BJ (cell line): ENCODE measurements around the gene NAGS. TPM values are rescaled to one million over a fixed set of nuclear protein-coding genes. Genes with fewer than 3 reads are reported as not detected.
"Not testable (repeated sequence)": the region's sequence is repeated elsewhere in the genome, so short reads cannot be mapped to it uniquely, and the experiment has no call there.

Experiments used
- CTCF ChIA-PET: fragments of 350-600 bp; formaldehyde crosslinking; extraction: SDS; loops from one replicate; lab custom pipeline; 2021; ENCODE audit warnings: antibody characterized with exemption, inconsistent platforms; lab: Yijun Ruan, JAX
- POLR2A ChIA-PET: fragments of 300-600 bp; sonication (Branson Sonifier 250); formaldehyde crosslinking; extraction: SDS; loops from one replicate; lab custom pipeline; 2021; ENCODE audit warnings: antibody characterized with exemption; lab: Charles Lee
- DNase-seq: peaks from one replicate; pipeline ENCODE4 v3.0.0-alpha.2; 2011; ENCODE audit warnings: low read depth
- H3K27me3 ChIP-seq: 2 replicates; pipeline ENCODE4 v1.6.0; 2011; ENCODE audit warnings: low read length; ENCODE audit not compliant: control insufficient read depth, insufficient read depth
- H3K36me3 ChIP-seq: 2 replicates; pipeline ENCODE4 v1.5.1; 2011; ENCODE audit warnings: low read length; ENCODE audit not compliant: control insufficient read depth, insufficient read depth
- H3K4me3 ChIP-seq: 2 replicates; pipeline ENCODE4 v1.5.1; 2011; ENCODE audit warnings: low read depth, mild to moderate bottlenecking, control low read depth, low read length
- CTCF ChIP-seq: IDR thresholded peaks from 2 replicates; pipeline ENCODE4 v1.5.1; 2011; ENCODE audit warnings: low read depth, mild to moderate bottlenecking, control low read depth, inconsistent platforms, low read length, moderate library complexity; ENCODE audit not compliant: insufficient read depth
- polyA plus RNA-seq: library from polyadenylated mRNA; depleted of rRNA; stranded (reverse); fragments of >200 nt; gene quantifications from 2 replicates; pipeline ENCODE4 v1.2.3, GENCODE V29; 2011

The NAGS gene
- polyA plus RNA-seq, 1 experiment: 1.6 TPM

GRCh38 chr17:44012391-44012790 lies 8.0 kb downstream of the NAGS start:
- Histone ChIP-seq H3K4me3 (no peak overlapping the region), H3K27me3 (no peaks in the 10 kb centered on the region), H3K36me3 (peaks cover 4% of the 10 kb centered on the region)
- no peak for DNase-seq
- POLR2A ChIA-PET: no interaction called here
- TF ChIP-seq CTCF: no peak
- CTCF ChIA-PET: interaction anchor here (1.0 to 1.2 kb wide), 2 partner anchors 12 to 18 kb away, joined by 3 read pairs; no protein-coding TSS in a partner anchor

DNA sequence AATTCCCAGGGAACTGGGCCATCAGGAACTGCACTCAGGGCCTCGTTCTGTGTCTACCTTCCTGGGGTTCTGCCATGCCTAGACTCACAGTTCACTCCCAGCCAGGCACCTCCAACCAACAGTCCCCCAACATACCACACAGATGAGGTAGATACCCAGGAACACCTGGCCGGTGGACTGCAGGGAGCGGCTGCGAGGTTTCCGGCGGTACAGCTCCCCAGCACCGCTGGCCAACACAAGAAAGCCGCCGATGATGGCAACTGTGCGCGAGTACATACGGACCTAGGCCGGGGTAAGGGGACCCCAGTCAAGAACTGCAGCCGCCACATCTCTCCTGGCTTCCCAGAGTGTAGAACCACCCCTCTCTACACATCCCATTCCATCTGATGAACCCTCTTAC lies 8.5 kb downstream of the NAGS start:
- ChIA-PET POLR2A (no interaction called here), CTCF (no interaction called here)
- peaks cover 4% of the 10 kb centered on the region for H3K36me3 ChIP-seq
- no peaks in the 10 kb centered on the region for H3K27me3 ChIP-seq
- no peak for TF ChIP-seq CTCF
- DNase-seq: no peak
- no peak overlapping the region for H3K4me3 ChIP-seq

DNA sequence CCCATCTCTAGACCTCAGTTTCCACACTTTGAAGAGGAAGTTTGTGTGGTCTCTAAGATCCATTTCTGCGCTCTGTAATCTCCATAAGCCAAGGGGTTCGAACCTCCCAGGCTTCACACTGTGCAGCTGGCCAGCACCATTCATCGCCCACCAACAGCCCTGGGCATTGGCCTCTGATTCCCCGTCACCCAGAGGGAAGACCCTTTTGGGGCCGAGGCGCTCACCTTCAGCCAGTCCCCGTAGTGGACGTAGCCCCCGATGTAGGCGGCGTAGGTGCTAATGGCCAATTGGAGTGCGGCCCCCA lies 9.7 kb downstream of the NAGS start:
- Histone ChIP-seq H3K27me3 (no peaks in the 10 kb centered on the region), H3K36me3 (peaks cover 4% of the 10 kb centered on the region), H3K4me3 (peak overlapping the region; percentile 87)
- no peak for TF ChIP-seq CTCF
- CTCF ChIA-PET: no interaction called here
- no peak for DNase-seq
- POLR2A ChIA-PET: no interaction called here

DNA sequence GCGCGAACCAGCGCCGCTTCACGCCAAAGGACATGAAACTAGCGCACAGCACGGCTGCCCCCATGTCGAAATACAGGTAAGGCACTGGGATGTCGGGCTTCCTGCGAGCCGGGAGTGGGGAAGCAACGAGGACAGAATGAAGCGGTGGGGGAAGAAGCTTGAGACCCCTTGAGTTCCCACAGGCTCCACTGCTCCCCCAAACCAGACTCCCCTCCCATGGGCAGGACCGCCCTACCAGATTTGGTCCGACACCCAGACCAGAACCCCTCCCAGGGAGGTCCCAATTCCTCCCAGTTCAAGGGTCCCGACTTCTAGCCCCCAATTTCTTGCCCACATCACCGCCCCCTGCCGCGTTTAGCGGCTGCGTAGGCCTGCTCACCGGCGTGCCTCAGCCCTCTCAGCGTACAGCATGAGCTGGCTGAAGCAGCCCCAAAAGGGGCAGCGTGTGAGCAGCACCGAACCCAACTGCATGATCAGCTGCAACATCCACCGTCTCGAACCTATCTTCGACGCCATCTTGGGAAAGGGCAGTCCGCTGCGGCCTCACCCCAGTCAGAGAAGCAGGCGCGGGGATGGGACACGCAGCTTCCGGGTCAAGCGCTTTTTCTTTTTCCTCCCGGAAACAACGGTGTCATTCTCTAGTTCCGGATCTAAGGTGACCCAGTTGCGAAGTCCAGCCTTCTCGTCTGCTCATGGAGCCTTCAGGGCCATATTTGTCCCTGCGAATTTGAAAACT lies 10.2 kb downstream of the NAGS start, which contains the start of gene TMEM101:
Gene TMEM101, minus strand, starts transcription at position 527 of the 736 bp plus-strand sequence. Its CDS starts 11 bp downstream, at position 516.
- peaks cover 2% of the 10 kb centered on the region; the same call in 1 of the 2 replicates for H3K36me3 ChIP-seq
- ChIA-PET CTCF (no interaction called here), POLR2A (interaction anchor here (0.6 to 0.8 kb wide), 2 partner anchors 8 to 109 kb away, joined by 4 read pairs; partner anchors contain the start of gene HDAC5)
- peak within 1 kb of the TSS; percentile 87 for H3K4me3 ChIP-seq
- no peaks in the 10 kb centered on the region for H3K27me3 ChIP-seq
- TF ChIP-seq CTCF: no peak
- DNase-seq: peak; percentile 54

GRCh38 chr17:44021227-44021626 lies 16.8 kb downstream of the NAGS start:
- DNase-seq, H3K36me3 ChIP-seq, H3K27me3 ChIP-seq, POLR2A ChIA-PET, H3K4me3 ChIP-seq: not testable (repeated sequence)
- CTCF ChIA-PET: interaction anchor here (1.1 to 2.0 kb wide), 5 partner anchors 8 to 147 kb away, joined by 3 to 5 read pairs (median 4); no protein-coding TSS in a partner anchor
